HepG2 (cell line): ENCODE results near the gene CNTN4. TPM values are rescaled to one million over a fixed set of nuclear protein-coding genes. Genes with fewer than 3 reads are reported as not detected.

Source experiments
- ATAC-seq: fragments of 200-7000 bp; cut with Tn5 transposase; 3 replicates; pipeline ENCODE4 v1.9.1; 2020; ENCODE audit warnings: mild to moderate bottlenecking, moderate library complexity
- BruUV-seq: library from RNA; stranded (reverse); fragments of 400-500 nt; replicated peaks from 2 replicates; lab custom pipeline; 2021; lab: Mats Ljungman, UMichigan
- CTCF ChIA-PET: fragments of 300-600 bp; formaldehyde crosslinking; extraction: SDS; loops from one replicate; lab custom pipeline; 2021; ENCODE audit warnings: low total read pairs, inconsistent platforms, low intra/inter-chr PET ratio; lab: Yijun Ruan, JAX
- POLR2A ChIA-PET: fragments of 350-600 bp; sonication (Branson Sonifier 250); formaldehyde crosslinking; loops from one replicate; lab custom pipeline; 2020; ENCODE audit warnings: antibody characterized with exemption, inconsistent platforms; lab: Yijun Ruan, JAX
- DNase-seq: peaks from one replicate; pipeline ENCODE4 v3.0.0-alpha.2; 2015; ENCODE audit warnings: low spot score
- FAIRE-seq: peaks from 3 replicates; lab custom pipeline; 2011; peaks lifted over from hg19 to GRCh38; lab: Jason Lieb, UNC
- H2AFZ ChIP-seq: one replicate; pipeline ENCODE4 v1.6.1; 2011; ENCODE audit warnings: low read length, inconsistent platforms
- H3K27ac ChIP-seq: fragments of 300-600 bp; 3 replicates; pipeline ENCODE4 v1.8.0; 2011; ENCODE audit warnings: mixed run types, mild to moderate bottlenecking, mixed read lengths, low read length, inconsistent platforms; ENCODE audit not compliant: insufficient read depth; ENCODE audit errors: extremely low read length
- H3K27me3 ChIP-seq, 2 experiments: fragments of 200-600 bp in 1 of 2; 2 replicates in 1 of 2; 3 replicates in 1 of 2; pipeline versions ENCODE4 v1.6.0 to v1.8.0; 2011; ENCODE audit warnings: low read length in 2 of 2, mild to moderate bottlenecking in 2 of 2, moderate library complexity in 2 of 2, inconsistent platforms in 1 of 2; ENCODE audit not compliant: insufficient read depth in 2 of 2, control insufficient read depth in 1 of 2
- H3K36me3 ChIP-seq, 2 experiments: fragments of 200-600 bp in 1 of 2; replicated peaks in 1 of 2; 2 replicates in 1 of 2; 3 replicates in 1 of 2; pipeline versions ENCODE4 v1.5.1 to v1.8.0; 2011; ENCODE audit warnings: low read length in 2 of 2, inconsistent platforms in 1 of 2; ENCODE audit not compliant: insufficient read depth in 2 of 2, control insufficient read depth in 1 of 2
- H3K4me1 ChIP-seq: 2 replicates; pipeline ENCODE4 v1.5.1; 2012; ENCODE audit warnings: low read length, inconsistent platforms; ENCODE audit not compliant: insufficient read depth
- H3K4me2 ChIP-seq: 2 replicates; pipeline ENCODE4 v1.6.0; 2011; ENCODE audit warnings: low read depth, low read length, inconsistent platforms
- H3K4me3 ChIP-seq, 3 experiments: fragments of 200-600 bp in 1 of 3; sonication (generic), shearing (Covaris generic) in 1 of 3; replicated peaks in 1 of 3; 2 replicates each; pipeline ENCODE4 v1.5.1; 2011 to 2016; ENCODE audit warnings: low read length in 3 of 3, inconsistent platforms in 2 of 3, low read depth in 2 of 3, mild to moderate bottlenecking in 2 of 3, control low read depth in 1 of 3, mixed read lengths in 1 of 3; ENCODE audit not compliant: insufficient read depth in 1 of 3
- H3K79me2 ChIP-seq: one replicate; pipeline ENCODE4 v1.6.1; 2011; ENCODE audit warnings: low read length, inconsistent platforms; ENCODE audit not compliant: insufficient read depth
- H3K9ac ChIP-seq: 2 replicates; pipeline ENCODE4 v1.6.0; 2011; ENCODE audit warnings: mild to moderate bottlenecking, low read depth, low read length, inconsistent platforms; ENCODE audit not compliant: insufficient read depth
- H3K9me3 ChIP-seq: 2 replicates; pipeline ENCODE4 v1.5.1; 2012; ENCODE audit warnings: mild to moderate bottlenecking, low read length
- H4K20me1 ChIP-seq: 2 replicates; pipeline ENCODE4 v1.6.0; 2011; ENCODE audit warnings: inconsistent platforms, mild to moderate bottlenecking, low read length, moderate library complexity; ENCODE audit not compliant: insufficient read depth
- KLF13 ChIP-seq: sonication (generic); formaldehyde crosslinking; IDR thresholded peaks from 2 replicates; pipeline ENCODE4 v1.4.0; 2020; ENCODE audit warnings: mild to moderate bottlenecking, missing genetic modification reagents
- TCF7L2 ChIP-seq: IDR thresholded peaks from 2 replicates; pipeline ENCODE4 v1.6.1; 2011; ENCODE audit warnings: mild to moderate bottlenecking, low read depth, low read length, moderate library complexity
- WGBS: methylation state at CpG from one replicate; pipeline ENCODE4 v1.1.6; 2017; ENCODE audit warnings: low lambda C conversion rate; 5-methylcytosine and 5-hydroxymethylcytosine counted together
- in situ Hi-C: cut with HindIII; loops from 2 replicates; pipeline ENCODE4 v1.10.0; 2017; ENCODE audit warnings: low pct_unique_long_range_greater_than_20kb; ENCODE audit not compliant: extremely low pct_ligation_motif_present
- intact Hi-C: fragments of 100-400 bp; cut with micrococcal nuclease; formaldehyde crosslinking; loops from one replicate; pipeline ENCODE4 v1.10.0; 2022; ENCODE audit not compliant: unreplicated experiment
- polyA plus RNA-seq, 8 experiments: library from polyadenylated mRNA; depleted of rRNA in 3 of 8; stranded (reverse) in 7 of 8; unstranded in 1 of 8; fragments of >200 nt; fragmentation: Illumina TruSeq in 4 of 8; extraction: Trizol in 4 of 8; gene quantifications; 2 replicates each; pipeline versions ENCODE4 v1.2.1 to v1.2.3, GENCODE V29; 2011 to 2016; ENCODE audit warnings: low read depth in 4 of 8, missing spikeins in 1 of 8, mixed read lengths in 1 of 8; ENCODE audit not compliant: insufficient read depth in 1 of 8
- total RNA-seq, 5 experiments: library from RNA; depleted of rRNA; stranded (reverse); fragments of >200 nt; fragmentation: Illumina TruSeq; extraction: Trizol; gene quantifications; 2 replicates each; pipeline ENCODE4 v1.2.3, GENCODE V29; 2016; ENCODE audit warnings: low read depth in 1 of 5
- TF ChIP-seq, protein P1 (sequence below): sonication (generic); formaldehyde crosslinking; IDR thresholded peaks from 2 replicates; pipeline ENCODE4 v1.4.0; 2020; ENCODE audit warnings: missing genetic modification reagents

CNTN4 gene
- total and polyA plus RNA-seq, 2 of the 13 experiments (the other 11 are each of a cell fraction or from before 2014, with no cell fraction given) = 0.01 to 0.13 TPM

DNA sequence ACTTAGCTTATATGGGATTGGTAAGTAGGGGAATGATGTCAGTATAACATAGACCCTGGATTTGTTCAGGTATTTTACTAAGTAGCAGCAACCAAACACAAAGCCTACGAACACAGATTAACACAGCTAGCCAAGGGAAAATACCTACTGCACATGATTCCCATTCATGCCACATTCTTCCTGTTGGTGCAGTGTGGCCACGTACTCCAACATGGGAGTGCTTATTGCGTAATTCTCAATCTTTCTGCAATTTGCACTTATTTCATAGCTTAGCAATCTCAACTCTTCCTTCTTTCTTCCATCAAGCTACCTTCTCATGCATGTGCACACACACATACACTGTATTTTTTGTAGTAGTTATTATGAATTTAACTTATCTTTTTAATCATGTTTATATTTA lies 824.7 kb downstream of the CNTN4 start (continued):
- TF ChIP-seq, protein P1, sequence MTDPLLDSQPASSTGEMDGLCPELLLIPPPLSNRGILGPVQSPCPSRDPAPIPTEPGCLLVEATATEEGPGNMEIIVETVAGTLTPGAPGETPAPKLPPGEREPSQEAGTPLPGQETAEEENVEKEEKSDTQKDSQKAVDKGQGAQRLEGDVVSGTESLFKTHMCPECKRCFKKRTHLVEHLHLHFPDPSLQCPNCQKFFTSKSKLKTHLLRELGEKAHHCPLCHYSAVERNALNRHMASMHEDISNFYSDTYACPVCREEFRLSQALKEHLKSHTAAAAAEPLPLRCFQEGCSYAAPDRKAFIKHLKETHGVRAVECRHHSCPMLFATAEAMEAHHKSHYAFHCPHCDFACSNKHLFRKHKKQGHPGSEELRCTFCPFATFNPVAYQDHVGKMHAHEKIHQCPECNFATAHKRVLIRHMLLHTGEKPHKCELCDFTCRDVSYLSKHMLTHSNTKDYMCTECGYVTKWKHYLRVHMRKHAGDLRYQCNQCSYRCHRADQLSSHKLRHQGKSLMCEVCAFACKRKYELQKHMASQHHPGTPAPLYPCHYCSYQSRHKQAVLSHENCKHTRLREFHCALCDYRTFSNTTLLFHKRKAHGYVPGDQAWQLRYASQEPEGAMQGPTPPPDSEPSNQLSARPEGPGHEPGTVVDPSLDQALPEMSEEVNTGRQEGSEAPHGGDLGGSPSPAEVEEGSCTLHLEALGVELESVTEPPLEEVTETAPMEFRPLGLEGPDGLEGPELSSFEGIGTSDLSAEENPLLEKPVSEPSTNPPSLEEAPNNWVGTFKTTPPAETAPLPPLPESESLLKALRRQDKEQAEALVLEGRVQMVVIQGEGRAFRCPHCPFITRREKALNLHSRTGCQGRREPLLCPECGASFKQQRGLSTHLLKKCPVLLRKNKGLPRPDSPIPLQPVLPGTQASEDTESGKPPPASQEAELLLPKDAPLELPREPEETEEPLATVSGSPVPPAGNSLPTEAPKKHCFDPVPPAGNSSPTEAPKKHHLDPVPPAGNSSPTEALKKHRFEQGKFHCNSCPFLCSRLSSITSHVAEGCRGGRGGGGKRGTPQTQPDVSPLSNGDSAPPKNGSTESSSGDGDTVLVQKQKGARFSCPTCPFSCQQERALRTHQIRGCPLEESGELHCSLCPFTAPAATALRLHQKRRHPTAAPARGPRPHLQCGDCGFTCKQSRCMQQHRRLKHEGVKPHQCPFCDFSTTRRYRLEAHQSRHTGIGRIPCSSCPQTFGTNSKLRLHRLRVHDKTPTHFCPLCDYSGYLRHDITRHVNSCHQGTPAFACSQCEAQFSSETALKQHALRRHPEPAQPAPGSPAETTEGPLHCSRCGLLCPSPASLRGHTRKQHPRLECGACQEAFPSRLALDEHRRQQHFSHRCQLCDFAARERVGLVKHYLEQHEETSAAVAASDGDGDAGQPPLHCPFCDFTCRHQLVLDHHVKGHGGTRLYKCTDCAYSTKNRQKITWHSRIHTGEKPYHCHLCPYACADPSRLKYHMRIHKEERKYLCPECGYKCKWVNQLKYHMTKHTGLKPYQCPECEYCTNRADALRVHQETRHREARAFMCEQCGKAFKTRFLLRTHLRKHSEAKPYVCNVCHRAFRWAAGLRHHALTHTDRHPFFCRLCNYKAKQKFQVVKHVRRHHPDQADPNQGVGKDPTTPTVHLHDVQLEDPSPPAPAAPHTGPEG (CRISPR knock-in tag) = no peak
- TF ChIP-seq, all 625 proteins: peak for 2

DNA sequence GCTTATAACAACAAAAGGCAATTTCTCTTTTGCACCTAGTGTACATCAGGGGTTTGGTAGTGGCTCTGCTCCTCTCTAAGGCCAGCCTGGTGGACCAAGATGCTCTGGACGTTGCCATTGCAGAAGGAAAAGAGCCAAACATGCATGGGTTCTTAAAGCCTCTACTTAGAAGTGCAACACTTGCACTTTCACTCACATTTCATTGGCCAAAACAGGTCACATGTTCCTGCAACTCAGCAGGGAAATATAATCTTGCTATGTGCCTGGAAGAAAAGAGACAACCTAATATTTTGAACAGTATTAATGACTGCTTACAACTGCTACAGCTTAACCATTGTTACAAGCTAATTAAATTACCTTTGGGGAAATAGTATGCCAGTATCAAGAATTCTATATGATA lies 828.6 kb downstream of the CNTN4 start:
- no TSS peak for BruUV-seq
- no peak overlapping the region for H3K4me2 ChIP-seq
- ChIA-PET POLR2A (no interaction called here), CTCF (no interaction called here)
- H3K9me3 ChIP-seq = no peaks in the 10 kb centered on the region
- TF ChIP-seq KLF13 (CRISPR knock-in tag) (no peak), TCF7L2 (no peak)
- no peaks in the 10 kb centered on the region for H3K27me3 ChIP-seq
- H3K36me3 ChIP-seq = no peaks in the 10 kb centered on the region
- in situ Hi-C loops = no loop called here
- no peak for DNase-seq
- no peak overlapping the region for H3K9ac ChIP-seq
- WGBS = 0% methylated on average over 1 of the region's 1 CpG
- no peaks in the 10 kb centered on the region for H3K4me1 ChIP-seq
- H2AFZ ChIP-seq = no peak overlapping the region
- no peak overlapping the region for H3K27ac ChIP-seq
- FAIRE-seq = no peak
- no peaks in the 10 kb centered on the region for H4K20me1 ChIP-seq
- intact Hi-C loops = loop anchor here (10.0 kb wide), 1 partner anchor 162 kb away; no protein-coding TSS in a partner anchor
- no peaks in the 10 kb centered on the region for H3K79me2 ChIP-seq
- ATAC-seq = no peak
- no peak overlapping the region for H3K4me3 ChIP-seq
